ENCODE results near the gene SEC24B. TPM values are rescaled to one million over a fixed set of nuclear protein-coding genes. Genes with fewer than 3 reads are reported as not detected.

Gene SEC24B
- total and polyA plus RNA-seq, 12 donors, result 7.3 to 34.1 (median 29.6) TPM

DNA sequence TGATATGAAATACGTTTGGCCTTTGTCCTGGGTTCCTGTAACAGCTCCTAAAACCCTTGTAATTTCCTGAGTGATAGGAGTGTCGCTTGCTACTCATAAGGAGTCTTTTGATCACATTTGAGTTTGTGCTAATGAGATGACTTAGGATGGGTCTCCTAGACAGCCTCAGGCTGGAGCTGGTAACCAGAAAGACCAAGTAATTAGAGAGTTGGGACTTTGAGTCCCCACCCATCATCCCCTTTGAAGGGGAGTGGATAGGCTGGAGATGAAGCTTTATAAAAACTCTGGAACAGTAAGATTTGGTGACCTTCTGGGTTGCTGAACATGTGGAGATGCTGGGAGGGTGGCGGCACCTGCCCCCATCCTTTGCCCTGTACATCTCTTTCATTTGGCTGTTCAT is 2.9 kb downstream of the SEC24B start:
- Histone ChIP-seq H3K36me3 (no peaks in the 10 kb centered on the region), H3K4me3 (no peak overlapping the region), H3K27me3 (no peaks in the 10 kb centered on the region), H3K9me3 (no peaks in the 10 kb centered on the region), H3K4me1 (peaks cover 5 to 82% (median 76%) of the 10 kb centered on the region in 9 donors), H3K27ac (no peak overlapping the region)
- WGBS, 2 donors, result 55 to 65% methylated on average over 3 of the region's 3 CpGs
- ATAC-seq (no peak), DNase-seq (no peak)
- intact Hi-C loops (cut with DNase I), result loop anchor here in 8 of 10 donors (5.0 to 10.0 kb wide), 9 partner anchors 36 to 298 kb away; partner anchors contain the start of genes MCUB (in 3 of the 8) and PLA2G12A (in 1 of the 8)
- TF ChIP-seq, protein P1, sequence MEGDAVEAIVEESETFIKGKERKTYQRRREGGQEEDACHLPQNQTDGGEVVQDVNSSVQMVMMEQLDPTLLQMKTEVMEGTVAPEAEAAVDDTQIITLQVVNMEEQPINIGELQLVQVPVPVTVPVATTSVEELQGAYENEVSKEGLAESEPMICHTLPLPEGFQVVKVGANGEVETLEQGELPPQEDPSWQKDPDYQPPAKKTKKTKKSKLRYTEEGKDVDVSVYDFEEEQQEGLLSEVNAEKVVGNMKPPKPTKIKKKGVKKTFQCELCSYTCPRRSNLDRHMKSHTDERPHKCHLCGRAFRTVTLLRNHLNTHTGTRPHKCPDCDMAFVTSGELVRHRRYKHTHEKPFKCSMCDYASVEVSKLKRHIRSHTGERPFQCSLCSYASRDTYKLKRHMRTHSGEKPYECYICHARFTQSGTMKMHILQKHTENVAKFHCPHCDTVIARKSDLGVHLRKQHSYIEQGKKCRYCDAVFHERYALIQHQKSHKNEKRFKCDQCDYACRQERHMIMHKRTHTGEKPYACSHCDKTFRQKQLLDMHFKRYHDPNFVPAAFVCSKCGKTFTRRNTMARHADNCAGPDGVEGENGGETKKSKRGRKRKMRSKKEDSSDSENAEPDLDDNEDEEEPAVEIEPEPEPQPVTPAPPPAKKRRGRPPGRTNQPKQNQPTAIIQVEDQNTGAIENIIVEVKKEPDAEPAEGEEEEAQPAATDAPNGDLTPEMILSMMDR (IDR thresholded peaks at IDR 0.05), result no peak

DNA sequence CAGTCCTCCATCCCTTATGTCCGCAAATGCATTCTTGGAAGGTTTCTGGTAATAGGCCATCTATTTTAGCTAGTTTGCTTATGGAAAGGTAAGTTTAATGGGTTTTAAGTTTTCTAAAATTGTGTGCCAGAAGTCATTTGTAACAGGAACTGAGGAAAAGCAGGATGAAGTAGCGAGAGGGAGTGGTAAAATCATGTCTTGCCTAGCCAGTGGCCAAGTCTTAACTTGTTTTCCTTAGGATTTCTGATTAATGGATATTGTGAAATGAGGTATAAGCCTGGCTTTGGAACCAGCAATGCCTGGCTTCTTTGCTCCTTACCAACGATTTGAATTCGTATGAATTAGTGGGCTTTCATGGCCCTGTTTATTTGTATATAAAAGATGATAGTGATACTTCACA is 7.3 kb downstream of the SEC24B start:
- 51 to 64% methylated on average over 4 of the region's 4 CpGs for WGBS, 2 donors
- no peaks in the 10 kb centered on the region for H3K27me3 ChIP-seq

DNA sequence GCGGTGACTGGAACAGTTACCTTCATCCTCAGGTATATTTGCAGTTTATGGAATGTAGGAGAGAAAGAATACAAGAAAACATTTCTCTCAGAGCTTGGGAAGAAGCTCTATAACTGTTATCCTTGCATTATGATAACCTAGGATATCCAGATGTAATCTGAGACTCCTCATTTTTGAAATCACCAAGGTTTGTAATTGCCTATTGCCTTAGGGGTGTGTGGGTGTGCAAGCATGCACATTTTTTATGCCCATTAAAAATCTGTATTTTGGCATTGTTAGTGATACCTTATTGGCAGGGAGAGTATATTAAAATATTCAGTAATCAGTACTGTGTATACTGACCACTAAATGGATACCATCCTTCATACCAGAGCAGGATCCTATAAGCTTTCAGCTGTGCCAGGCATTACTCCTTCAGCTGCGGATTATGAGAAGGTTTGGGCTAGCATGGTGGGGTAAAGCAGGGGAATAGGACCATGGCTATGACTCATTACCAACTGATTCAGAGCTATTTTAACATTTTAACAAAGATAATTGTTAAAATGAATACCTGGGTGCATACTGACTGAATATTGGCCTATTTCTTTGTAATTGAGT is 8.3 kb downstream of the SEC24B start:
- intact Hi-C loops (cut with DNase I), result loop anchor here in 1 of 10 donors (10.0 kb wide), 1 partner anchor 53 kb away; no protein-coding TSS in a partner anchor
- H3K27ac ChIP-seq, result no peak overlapping the region
- no peak overlapping the region for H3K4me3 ChIP-seq
- no peak for DNase-seq
- peaks cover 0 to 80% (median 74%) of the 10 kb centered on the region in 9 donors for H3K4me1 ChIP-seq
- no peak for ATAC-seq
- H3K36me3 ChIP-seq, result peaks cover 0 to 21% (median 7%) of the 10 kb centered on the region in 9 donors
- H3K27me3 ChIP-seq, result no peaks in the 10 kb centered on the region
- H3K9me3 ChIP-seq, result peaks cover 0 to 7% (median 5%) of the 10 kb centered on the region in 11 donors
- 93% methylated on average over 2 of the region's 2 CpGs for WGBS, 2 donors
- TF ChIP-seq, protein P1 (IDR thresholded peaks at IDR 0.05), result no peak

More for the DNA sequence above, 7.3 kb downstream of the SEC24B start:
- TF ChIP-seq, protein P1 (IDR thresholded peaks at IDR 0.05), result no peak
- Histone ChIP-seq H3K4me3 (no peak overlapping the region), H3K36me3 (peaks cover 0 to 11% (median 0%) of the 10 kb centered on the region in 9 donors), H3K4me1 (peaks cover 0 to 90% (median 84%) of the 10 kb centered on the region in 9 donors), H3K27ac (peak overlapping the region in 1 of 10 donors; percentile 15), H3K9me3 (peaks cover 0 to 2% (median 0%) of the 10 kb centered on the region in 11 donors)
- intact Hi-C loops (cut with DNase I), result loop anchor here in 1 of 10 donors (10.0 kb wide), 1 partner anchor 54 kb away; no protein-coding TSS in a partner anchor
- DNase-seq (no peak), ATAC-seq (no peak)

DNA sequence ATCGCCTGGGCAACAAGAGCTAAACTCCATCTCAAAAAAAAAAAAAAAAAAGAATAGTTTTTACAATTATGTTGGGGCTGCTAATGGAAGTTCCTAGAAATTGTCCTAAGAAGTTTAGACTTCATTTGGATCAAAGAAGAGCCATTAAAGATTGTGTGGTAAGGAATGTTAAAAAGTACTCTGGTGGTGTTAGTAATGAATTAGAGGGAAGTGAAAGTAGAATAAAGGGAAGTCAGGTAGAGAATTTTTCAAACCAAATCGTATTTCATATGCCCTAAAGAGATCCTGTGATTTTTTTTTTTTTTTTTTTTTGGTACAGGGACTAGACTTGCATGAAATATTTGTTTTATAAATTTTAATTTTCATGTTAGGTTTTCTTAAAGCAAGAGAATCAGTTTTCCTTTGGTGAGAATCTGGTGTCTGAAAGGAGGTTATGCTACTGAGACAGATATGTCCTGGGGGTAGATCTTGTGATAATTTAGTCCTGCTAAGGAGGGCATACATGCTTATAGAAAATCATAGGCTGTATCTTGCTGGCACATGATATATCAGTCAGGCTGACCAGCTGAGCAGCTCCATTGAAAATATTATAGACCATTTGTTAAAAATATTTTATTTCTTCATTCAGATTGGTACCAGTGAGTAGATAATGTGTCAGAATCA is 10.7 kb downstream of the SEC24B start:
- no peak for ATAC-seq
- H3K4me1 ChIP-seq, result peaks cover 0 to 60% (median 51%) of the 10 kb centered on the region in 9 donors

More for the DNA sequence above, 10.7 kb downstream of the SEC24B start:
- Histone ChIP-seq H3K27me3 (no peaks in the 10 kb centered on the region), H3K9me3 (peaks cover 0 to 11% (median 5%) of the 10 kb centered on the region in 11 donors), H3K27ac (no peak overlapping the region), H3K36me3 (peaks cover 0 to 36% (median 7%) of the 10 kb centered on the region in 9 donors), H3K4me3 (no peak overlapping the region)
- no peak for DNase-seq
- intact Hi-C loops (cut with DNase I), result loop anchor here in 1 of 10 donors (10.0 kb wide), 1 partner anchor 50 kb away; no protein-coding TSS in a partner anchor
- 75 to 78% methylated on average over 2 of the region's 2 CpGs for WGBS, 2 donors
- TF ChIP-seq, protein P1 (IDR thresholded peaks at IDR 0.05), result no peak

All from heart right ventricle (tissue), 16 donors.